ENCODE measurements around the gene CD2. TPM values are rescaled to one million over a fixed set of nuclear protein-coding genes. Genes with fewer than 3 reads are reported as not detected.
A peak's percentile ranks its signal among the peaks of the same experiment; 100 is the strongest.

The CD2 gene
- total RNA-seq, 2 experiments from 2014 or later = 227 to 229 TPM

- ATAC-seq (ENCODE audit: low read depth) (no peak), DNase-seq (peak; percentile 37)
- Mint-ChIP-seq H3K36me3 (peaks cover 74% of the 10 kb centered on the region), H3K4me3 (peak overlapping the region; percentile 83), H3K27ac (peak overlapping the region; percentile 96), H3K9me3 (no peaks in the 10 kb centered on the region), H3K4me1 (peaks cover 94% of the 10 kb centered on the region), H3K27me3 (no peaks in the 10 kb centered on the region)
- POLR2A ChIA-PET = interaction anchor here (0.7 to 17.3 kb wide), 7 partner anchors 8 to 294 kb away, joined by 3 to 316 read pairs (median 50); partner anchors contain the start of genes CD2 and TTF2
These were observed 11.7 kb downstream of the CD2 start for GRCh38 chr1:116765962-116766361.

GRCh38 chr1:116766616-116767469 lies 12.6 kb downstream of the CD2 start:
- ATAC-seq (ENCODE audit: low read depth) = peak; percentile 27
- POLR2A ChIA-PET = interaction anchor here (0.7 to 17.3 kb wide), 11 partner anchors 6 to 628 kb away, joined by 3 to 316 read pairs (median 49); partner anchors contain the start of genes CD2 and TTF2

GRCh38 chr1:116767782-116768382 lies 13.7 kb downstream of the CD2 start:
- ATAC-seq (ENCODE audit: low read depth) (no peak), DNase-seq (no peak)
- peak overlapping the region; percentile 73 for H3K4me3 Mint-ChIP-seq
- H3K4me1 Mint-ChIP-seq = peaks cover 92% of the 10 kb centered on the region
- H3K27ac Mint-ChIP-seq = peak overlapping the region; percentile 96
- peaks cover 60% of the 10 kb centered on the region for H3K36me3 Mint-ChIP-seq
- no peaks in the 10 kb centered on the region for H3K9me3 Mint-ChIP-seq
- POLR2A ChIA-PET = interaction anchor here (1.3 to 17.3 kb wide), 9 partner anchors 7 to 292 kb away, joined by 3 to 316 read pairs (median 41); partner anchors contain the start of genes CD2 and TTF2
- no peaks in the 10 kb centered on the region for H3K27me3 Mint-ChIP-seq

More at GRCh38 chr1:116766616-116767469, 12.6 kb downstream of the CD2 start:
- no peak for DNase-seq
- no peaks in the 10 kb centered on the region for H3K9me3 Mint-ChIP-seq
- peaks cover 65% of the 10 kb centered on the region for H3K36me3 Mint-ChIP-seq
- peak overlapping the region; percentile 83 for H3K4me3 Mint-ChIP-seq
- peaks cover 92% of the 10 kb centered on the region for H3K4me1 Mint-ChIP-seq
- H3K27me3 Mint-ChIP-seq = no peaks in the 10 kb centered on the region
- peak overlapping the region; percentile 96 for H3K27ac Mint-ChIP-seq

GRCh38 chr1:116768416-116769103 lies 14.3 kb downstream of the CD2 start:
- H3K36me3 Mint-ChIP-seq = peaks cover 61% of the 10 kb centered on the region
- H3K27ac Mint-ChIP-seq = peak overlapping the region; percentile 96
- DNase-seq (no peak), ATAC-seq (ENCODE audit: low read depth) (no peak)
- POLR2A ChIA-PET = interaction anchor here (1.3 to 17.3 kb wide), 11 partner anchors 7 to 292 kb away, joined by 3 to 316 read pairs (median 16); partner anchors contain the start of genes CD2 and TTF2
- no peaks in the 10 kb centered on the region for H3K27me3 Mint-ChIP-seq
- no peaks in the 10 kb centered on the region for H3K9me3 Mint-ChIP-seq
- peaks cover 85% of the 10 kb centered on the region for H3K4me1 Mint-ChIP-seq
- H3K4me3 Mint-ChIP-seq = peak overlapping the region; percentile 73

GRCh38 chr1:116769104-116769452 lies 14.8 kb downstream of the CD2 start:
- Mint-ChIP-seq H3K4me3 (peak overlapping the region; percentile 73), H3K36me3 (peaks cover 59% of the 10 kb centered on the region), H3K4me1 (peaks cover 80% of the 10 kb centered on the region), H3K9me3 (no peaks in the 10 kb centered on the region), H3K27ac (peak overlapping the region; percentile 96), H3K27me3 (no peaks in the 10 kb centered on the region)
- peak; percentile 3 for ATAC-seq (ENCODE audit: low read depth)
- POLR2A ChIA-PET = interaction anchor here (1.2 to 17.3 kb wide), 12 partner anchors 8 to 291 kb away, joined by 3 to 316 read pairs (median 14); partner anchors contain the start of genes CD2 and TTF2
- no peak for DNase-seq

- no peak for DNase-seq
- H3K27me3 Mint-ChIP-seq = no peaks in the 10 kb centered on the region
- peak overlapping the region; percentile 96 for H3K27ac Mint-ChIP-seq
- POLR2A ChIA-PET = interaction anchor here (0.7 to 17.3 kb wide), 13 partner anchors 8 to 573 kb away, joined by 3 to 316 read pairs (median 13); partner anchors contain the start of genes CD2 and TTF2
- peaks cover 76% of the 10 kb centered on the region for H3K4me1 Mint-ChIP-seq
- no peaks in the 10 kb centered on the region for H3K9me3 Mint-ChIP-seq
- H3K36me3 Mint-ChIP-seq = peaks cover 60% of the 10 kb centered on the region
- ATAC-seq (ENCODE audit: low read depth) = peak; percentile 68
- H3K4me3 Mint-ChIP-seq = peak overlapping the region; percentile 73
These were observed 15.3 kb downstream of the CD2 start for GRCh38 chr1:116769561-116769977.

- ATAC-seq (ENCODE audit: low read depth) = no peak
- POLR2A ChIA-PET = interaction anchor here (0.7 to 17.3 kb wide), 13 partner anchors 8 to 573 kb away, joined by 3 to 316 read pairs (median 13); partner anchors contain the start of genes CD2 and TTF2
- H3K9me3 Mint-ChIP-seq = no peaks in the 10 kb centered on the region
- H3K27me3 Mint-ChIP-seq = no peaks in the 10 kb centered on the region
- H3K4me3 Mint-ChIP-seq = peak overlapping the region; percentile 73
- DNase-seq = no peak
- peaks cover 72% of the 10 kb centered on the region for H3K4me1 Mint-ChIP-seq
- peaks cover 58% of the 10 kb centered on the region for H3K36me3 Mint-ChIP-seq
- H3K27ac Mint-ChIP-seq = peak overlapping the region; percentile 96
These were observed 15.8 kb downstream of the CD2 start for GRCh38 chr1:116769994-116770393.

GRCh38 chr1:116770625-116771024 lies 16.4 kb downstream of the CD2 start:
- H3K27me3 Mint-ChIP-seq = no peaks in the 10 kb centered on the region

GRCh38 chr1:116771997-116772647 lies 17.9 kb downstream of the CD2 start:
- H3K4me1 Mint-ChIP-seq = peaks cover 56% of the 10 kb centered on the region
- peak overlapping the region; percentile 29 for H3K4me3 Mint-ChIP-seq
- peaks cover 53% of the 10 kb centered on the region for H3K36me3 Mint-ChIP-seq
- H3K9me3 Mint-ChIP-seq = peaks cover 4% of the 10 kb centered on the region
- no peak for DNase-seq
- no peaks in the 10 kb centered on the region for H3K27me3 Mint-ChIP-seq
- ATAC-seq (ENCODE audit: low read depth) = no peak
- H3K27ac Mint-ChIP-seq = peak overlapping the region; percentile 81
- POLR2A ChIA-PET = interaction anchor here (1.2 to 17.3 kb wide), 6 partner anchors 10 to 43 kb away, joined by 3 to 316 read pairs (median 8); no protein-coding TSS in a partner anchor

More at GRCh38 chr1:116770625-116771024, 16.4 kb downstream of the CD2 start:
- H3K36me3 Mint-ChIP-seq = peaks cover 56% of the 10 kb centered on the region
- DNase-seq (no peak), ATAC-seq (ENCODE audit: low read depth) (no peak)
- H3K27ac Mint-ChIP-seq = peak overlapping the region; percentile 96
- H3K4me3 Mint-ChIP-seq = peak overlapping the region; percentile 73
- peaks cover 2% of the 10 kb centered on the region for H3K9me3 Mint-ChIP-seq
- peaks cover 67% of the 10 kb centered on the region for H3K4me1 Mint-ChIP-seq
- POLR2A ChIA-PET = interaction anchor here (1.5 to 17.3 kb wide), 8 partner anchors 7 to 56 kb away, joined by 8 to 316 read pairs (median 57); partner anchors contain the start of gene CD2

- Mint-ChIP-seq H3K4me3 (peak overlapping the region; percentile 29), H3K9me3 (peaks cover 4% of the 10 kb centered on the region), H3K36me3 (peaks cover 51% of the 10 kb centered on the region), H3K27ac (peak overlapping the region; percentile 81), H3K4me1 (peaks cover 58% of the 10 kb centered on the region), H3K27me3 (no peaks in the 10 kb centered on the region)
- POLR2A ChIA-PET = interaction anchor here (1.3 to 17.3 kb wide), 6 partner anchors 9 to 43 kb away, joined by 3 to 316 read pairs (median 8); partner anchors contain the start of gene CD2
- DNase-seq (no peak), ATAC-seq (ENCODE audit: low read depth) (no peak)
These were observed 18.4 kb downstream of the CD2 start for GRCh38 chr1:116772648-116773045.

GRCh38 chr1:116775116-116775752 lies 21.0 kb downstream of the CD2 start:
- peaks cover 45% of the 10 kb centered on the region for H3K4me1 Mint-ChIP-seq
- no peak for DNase-seq
- no peaks in the 10 kb centered on the region for H3K27me3 Mint-ChIP-seq
- no peak for ATAC-seq (ENCODE audit: low read depth)
- H3K27ac Mint-ChIP-seq = peak overlapping the region; percentile 57
- POLR2A ChIA-PET = interaction anchor here (0.9 to 8.5 kb wide), 2 partner anchors 14 to 52 kb away, joined by 4 to 65 read pairs; no protein-coding TSS in a partner anchor
- H3K4me3 Mint-ChIP-seq = peak overlapping the region; percentile 59
- peaks cover 39% of the 10 kb centered on the region for H3K36me3 Mint-ChIP-seq
- H3K9me3 Mint-ChIP-seq = peaks cover 5% of the 10 kb centered on the region

Measured in activated naive CD8-positive, alpha-beta T cell treated with anti-CD3 and anti-CD28 coated beads, Interleukin-2, amount 10 ng/mL, durations not matched to agents 7 days and 5 days (primary cell).